BE2C (cell line): ENCODE results near the gene CEP85.

Source experiments
- DNase-seq: peaks from one replicate; pipeline ENCODE4 v3.0.0-alpha.2; 2020
- H3K27me3 ChIP-seq: fragments of 250-450 bp; sonication (Bioruptor Pico); 2 replicates; pipeline ENCODE4 v1.5.1; 2020; ENCODE audit warnings: mild to moderate bottlenecking
- H3K36me3 ChIP-seq: fragments of 250-450 bp; sonication (Bioruptor Pico); 2 replicates; pipeline ENCODE4 v1.5.1; 2020; ENCODE audit warnings: mild to moderate bottlenecking
- H3K4me1 ChIP-seq: fragments of 250-450 bp; sonication (Bioruptor Pico); 2 replicates; pipeline ENCODE4 v1.5.1; 2020
- H3K4me3 ChIP-seq: 2 replicates; pipeline ENCODE4 v1.5.1; 2011; ENCODE audit warnings: low read depth, low read length
- H3K9me3 ChIP-seq: fragments of 250-450 bp; sonication (Bioruptor Pico); 2 replicates; pipeline ENCODE4 v1.5.1; 2020
- CTCF ChIP-seq: IDR thresholded peaks from 2 replicates; pipeline ENCODE4 v1.5.1; 2012; ENCODE audit warnings: mild to moderate bottlenecking, low read depth, low read length

CEP85 gene

GRCh38 chr1:26286064-26286416 is 52.0 kb downstream of the CEP85 start:
- no peak for TF ChIP-seq CTCF
- Histone ChIP-seq H3K4me1 (no peaks in the 10 kb centered on the region), H3K27me3 (no peaks in the 10 kb centered on the region), H3K36me3 (no peaks in the 10 kb centered on the region), H3K4me3 (no peak overlapping the region), H3K9me3 (no peaks in the 10 kb centered on the region)
- DNase-seq: no peak

DNA sequence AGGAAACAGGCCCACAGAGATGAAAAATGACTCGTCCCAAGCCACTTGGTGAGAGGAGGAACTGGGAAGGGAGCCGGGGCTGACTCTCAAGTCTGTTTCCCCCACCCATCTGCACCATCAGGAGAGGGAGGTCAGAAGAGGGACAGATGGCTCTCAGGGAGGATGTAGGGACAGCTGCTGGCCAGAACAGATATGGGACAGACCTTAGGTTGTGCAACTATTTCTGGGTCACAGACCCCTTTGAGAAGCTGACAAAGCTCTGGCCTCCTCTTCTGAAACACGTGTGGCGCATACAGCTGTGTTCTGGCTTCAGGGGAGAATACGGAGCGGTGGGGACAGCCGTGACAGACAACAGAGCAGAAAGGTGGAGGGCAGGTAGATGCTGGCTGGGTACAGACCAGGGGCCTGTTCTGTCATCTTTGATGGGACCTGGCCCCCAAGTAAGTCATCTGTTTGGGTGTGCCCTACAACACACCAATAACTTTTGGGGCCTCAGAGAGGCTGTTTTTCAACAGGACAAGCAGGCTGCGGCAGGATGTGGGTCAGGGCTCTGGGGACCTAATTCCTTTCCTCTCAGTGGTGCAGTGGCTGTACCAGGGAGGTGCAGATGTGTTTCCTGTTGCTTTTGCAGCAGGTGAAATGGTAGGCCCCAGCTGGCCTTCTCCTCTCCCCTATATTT is 53.2 kb downstream of the CEP85 start:
- H3K27me3 ChIP-seq: no peaks in the 10 kb centered on the region
- H3K4me1 ChIP-seq: no peaks in the 10 kb centered on the region
- H3K4me3 ChIP-seq: no peak overlapping the region
- no peak for DNase-seq
- no peaks in the 10 kb centered on the region for H3K36me3 ChIP-seq
- no peak for TF ChIP-seq CTCF
- no peaks in the 10 kb centered on the region for H3K9me3 ChIP-seq

DNA sequence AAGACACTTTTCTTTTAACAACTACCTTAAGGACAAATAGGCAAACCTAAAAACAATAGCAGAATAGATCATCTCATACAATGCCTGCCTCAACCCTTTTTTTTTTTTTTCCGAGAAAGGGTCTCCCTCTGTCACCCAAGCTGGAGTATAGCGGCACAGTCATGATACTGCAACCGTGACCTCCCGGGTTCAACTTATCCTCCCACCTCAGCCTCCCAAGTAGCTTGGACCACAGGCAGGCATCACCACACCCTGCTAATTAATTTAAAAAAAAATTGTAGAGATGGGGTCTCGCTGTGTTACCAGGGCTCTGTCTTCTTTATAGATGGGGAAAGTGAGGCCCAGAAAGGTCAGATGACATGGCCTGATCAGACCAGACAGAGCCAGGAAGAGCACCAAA is 53.8 kb downstream of the CEP85 start:
- DNase-seq: no peak
- Histone ChIP-seq H3K27me3 (no peaks in the 10 kb centered on the region), H3K4me3 (no peak overlapping the region), H3K4me1 (no peaks in the 10 kb centered on the region), H3K9me3 (no peaks in the 10 kb centered on the region), H3K36me3 (no peaks in the 10 kb centered on the region)
- TF ChIP-seq CTCF: no peak

GRCh38 chr1:26288311-26288941 is 54.4 kb downstream of the CEP85 start:
- no peak for DNase-seq
- Histone ChIP-seq H3K27me3 (no peaks in the 10 kb centered on the region), H3K9me3 (no peaks in the 10 kb centered on the region), H3K36me3 (no peaks in the 10 kb centered on the region), H3K4me1 (no peaks in the 10 kb centered on the region), H3K4me3 (no peak overlapping the region)
- TF ChIP-seq CTCF: no peak

- no peaks in the 10 kb centered on the region for H3K27me3 ChIP-seq
- no peaks in the 10 kb centered on the region for H3K4me1 ChIP-seq
- no peaks in the 10 kb centered on the region for H3K36me3 ChIP-seq
- H3K4me3 ChIP-seq: no peak overlapping the region
- no peak for TF ChIP-seq CTCF
- no peak for DNase-seq
- H3K9me3 ChIP-seq: no peaks in the 10 kb centered on the region
Measured at GRCh38 chr1:26289158-26290059, 55.4 kb downstream of the CEP85 start.
